H1 (cell line): Measurements from ENCODE around the gene SLC30A7. TPM values are rescaled to one million over a fixed set of nuclear protein-coding genes. Genes with fewer than 3 reads are reported as not detected.

ENCODE experiments used
- FOSL1 ChIP-seq: IDR thresholded peaks from 2 replicates; pipeline ENCODE4 v1.6.1; 2011; ENCODE audit warnings: mild to moderate bottlenecking, low read depth, low read length, moderate library complexity; ENCODE audit not compliant: insufficient read depth
- POU5F1 ChIP-seq: IDR thresholded peaks from 2 replicates; pipeline ENCODE4 v1.6.1; 2011; ENCODE audit warnings: low read depth, mild to moderate bottlenecking, low read length, moderate library complexity
- RAD21 ChIP-seq, 2 experiments: IDR thresholded peaks in 1 of 2; conservative IDR thresholded peaks in 1 of 2; 2 replicates each; pipeline ENCODE4 v1.6.1; 2011; ENCODE audit warnings: low read depth in 2 of 2, low read length in 2 of 2, improper control_type of control experiment in 1 of 2, inconsistent platforms in 1 of 2, mild to moderate bottlenecking in 1 of 2, moderate library complexity in 1 of 2
- SAP30 ChIP-seq: fragments of 300-600 bp; sonication (generic); IDR thresholded peaks from 2 replicates; pipeline ENCODE4 v1.7.1; 2012; ENCODE audit warnings: low read length, moderate library complexity, mild to moderate bottlenecking, inconsistent platforms; ENCODE audit not compliant: insufficient read depth, insufficient replicate concordance
- TEAD4 ChIP-seq: IDR thresholded peaks from 2 replicates; pipeline ENCODE4 v1.6.1; 2012; ENCODE audit warnings: low read depth, low read length, inconsistent platforms, mixed read lengths
- ZNF274 ChIP-seq: IDR thresholded peaks from 2 replicates; pipeline ENCODE4 v1.7.0; 2012; ENCODE audit warnings: low read length, borderline replicate concordance; ENCODE audit errors: extremely low read depth
- polyA plus RNA-seq, 7 experiments: library from polyadenylated mRNA; depleted of rRNA in 3 of 7; stranded (reverse) in 5 of 7; unstranded in 2 of 7; fragments of >200 nt in 5 of 7; fragments of 200-250 nt in 2 of 7; gene quantifications; 1 replicate in 5 of 7; 2 replicates in 1 of 7; 4 replicates in 1 of 7; pipeline versions ENCODE4 v1.2.1 to v1.2.3, GENCODE V29; 2011 to 2013; ENCODE audit warnings: missing spikeins in 2 of 7, mixed read lengths in 2 of 7
- total RNA-seq: library from RNA; stranded (reverse); fragmentation: NEBNext Ultra II Directional; extraction: Animal tissue kit (Norgen Biotek cat#: 25700); gene quantifications from 2 replicates; pipeline ENCODE4 v1.2.1, GENCODE V29; 2021
- TF ChIP-seq, protein P1 (sequence below): fragments of 300-600 bp; sonication (generic); IDR thresholded peaks from 2 replicates; pipeline ENCODE4 v1.7.1; 2012; ENCODE audit warnings: low read length, moderate library complexity, mild to moderate bottlenecking, inconsistent platforms; ENCODE audit not compliant: insufficient replicate concordance

The SLC30A7 gene
- total and polyA plus RNA-seq, 2 of the 8 experiments (the other 6 are each of a cell fraction or from before 2014, with no cell fraction given): 5.5 to 22.1 TPM

DNA sequence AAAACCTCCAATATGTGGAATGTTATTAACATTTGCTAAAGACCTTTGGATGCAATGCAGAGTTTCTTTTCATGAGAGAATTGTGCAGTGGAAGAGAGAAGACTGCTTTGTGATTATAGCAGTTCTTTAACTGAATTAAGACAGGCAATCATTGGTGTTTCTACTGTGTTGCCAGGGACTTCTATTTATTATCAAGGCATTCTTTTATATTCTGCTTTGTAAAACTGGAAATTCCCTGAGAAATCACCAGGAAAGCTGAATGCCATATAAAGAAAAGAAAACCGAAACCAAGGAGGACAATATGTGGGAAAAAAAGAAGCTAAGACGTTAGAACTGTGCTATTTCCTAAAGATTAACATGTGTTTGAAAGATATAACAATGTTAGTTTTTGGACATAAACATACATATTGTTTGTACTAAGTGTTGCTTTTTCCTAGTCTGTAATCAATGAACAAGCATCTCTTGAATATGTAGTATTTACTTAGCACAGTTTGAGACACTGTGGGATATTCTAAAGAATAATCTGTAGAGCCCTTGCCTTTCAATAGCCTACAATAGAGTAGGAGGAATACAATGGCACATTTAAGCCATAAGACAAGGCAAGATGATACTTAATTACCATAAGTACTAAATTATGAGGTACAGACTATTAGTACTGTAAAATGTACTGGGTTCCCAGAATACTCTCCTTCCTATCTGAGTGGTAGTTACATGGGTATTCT lies 48.4 kb upstream of the SLC30A7 start (continued):
- TF ChIP-seq, protein P1, sequence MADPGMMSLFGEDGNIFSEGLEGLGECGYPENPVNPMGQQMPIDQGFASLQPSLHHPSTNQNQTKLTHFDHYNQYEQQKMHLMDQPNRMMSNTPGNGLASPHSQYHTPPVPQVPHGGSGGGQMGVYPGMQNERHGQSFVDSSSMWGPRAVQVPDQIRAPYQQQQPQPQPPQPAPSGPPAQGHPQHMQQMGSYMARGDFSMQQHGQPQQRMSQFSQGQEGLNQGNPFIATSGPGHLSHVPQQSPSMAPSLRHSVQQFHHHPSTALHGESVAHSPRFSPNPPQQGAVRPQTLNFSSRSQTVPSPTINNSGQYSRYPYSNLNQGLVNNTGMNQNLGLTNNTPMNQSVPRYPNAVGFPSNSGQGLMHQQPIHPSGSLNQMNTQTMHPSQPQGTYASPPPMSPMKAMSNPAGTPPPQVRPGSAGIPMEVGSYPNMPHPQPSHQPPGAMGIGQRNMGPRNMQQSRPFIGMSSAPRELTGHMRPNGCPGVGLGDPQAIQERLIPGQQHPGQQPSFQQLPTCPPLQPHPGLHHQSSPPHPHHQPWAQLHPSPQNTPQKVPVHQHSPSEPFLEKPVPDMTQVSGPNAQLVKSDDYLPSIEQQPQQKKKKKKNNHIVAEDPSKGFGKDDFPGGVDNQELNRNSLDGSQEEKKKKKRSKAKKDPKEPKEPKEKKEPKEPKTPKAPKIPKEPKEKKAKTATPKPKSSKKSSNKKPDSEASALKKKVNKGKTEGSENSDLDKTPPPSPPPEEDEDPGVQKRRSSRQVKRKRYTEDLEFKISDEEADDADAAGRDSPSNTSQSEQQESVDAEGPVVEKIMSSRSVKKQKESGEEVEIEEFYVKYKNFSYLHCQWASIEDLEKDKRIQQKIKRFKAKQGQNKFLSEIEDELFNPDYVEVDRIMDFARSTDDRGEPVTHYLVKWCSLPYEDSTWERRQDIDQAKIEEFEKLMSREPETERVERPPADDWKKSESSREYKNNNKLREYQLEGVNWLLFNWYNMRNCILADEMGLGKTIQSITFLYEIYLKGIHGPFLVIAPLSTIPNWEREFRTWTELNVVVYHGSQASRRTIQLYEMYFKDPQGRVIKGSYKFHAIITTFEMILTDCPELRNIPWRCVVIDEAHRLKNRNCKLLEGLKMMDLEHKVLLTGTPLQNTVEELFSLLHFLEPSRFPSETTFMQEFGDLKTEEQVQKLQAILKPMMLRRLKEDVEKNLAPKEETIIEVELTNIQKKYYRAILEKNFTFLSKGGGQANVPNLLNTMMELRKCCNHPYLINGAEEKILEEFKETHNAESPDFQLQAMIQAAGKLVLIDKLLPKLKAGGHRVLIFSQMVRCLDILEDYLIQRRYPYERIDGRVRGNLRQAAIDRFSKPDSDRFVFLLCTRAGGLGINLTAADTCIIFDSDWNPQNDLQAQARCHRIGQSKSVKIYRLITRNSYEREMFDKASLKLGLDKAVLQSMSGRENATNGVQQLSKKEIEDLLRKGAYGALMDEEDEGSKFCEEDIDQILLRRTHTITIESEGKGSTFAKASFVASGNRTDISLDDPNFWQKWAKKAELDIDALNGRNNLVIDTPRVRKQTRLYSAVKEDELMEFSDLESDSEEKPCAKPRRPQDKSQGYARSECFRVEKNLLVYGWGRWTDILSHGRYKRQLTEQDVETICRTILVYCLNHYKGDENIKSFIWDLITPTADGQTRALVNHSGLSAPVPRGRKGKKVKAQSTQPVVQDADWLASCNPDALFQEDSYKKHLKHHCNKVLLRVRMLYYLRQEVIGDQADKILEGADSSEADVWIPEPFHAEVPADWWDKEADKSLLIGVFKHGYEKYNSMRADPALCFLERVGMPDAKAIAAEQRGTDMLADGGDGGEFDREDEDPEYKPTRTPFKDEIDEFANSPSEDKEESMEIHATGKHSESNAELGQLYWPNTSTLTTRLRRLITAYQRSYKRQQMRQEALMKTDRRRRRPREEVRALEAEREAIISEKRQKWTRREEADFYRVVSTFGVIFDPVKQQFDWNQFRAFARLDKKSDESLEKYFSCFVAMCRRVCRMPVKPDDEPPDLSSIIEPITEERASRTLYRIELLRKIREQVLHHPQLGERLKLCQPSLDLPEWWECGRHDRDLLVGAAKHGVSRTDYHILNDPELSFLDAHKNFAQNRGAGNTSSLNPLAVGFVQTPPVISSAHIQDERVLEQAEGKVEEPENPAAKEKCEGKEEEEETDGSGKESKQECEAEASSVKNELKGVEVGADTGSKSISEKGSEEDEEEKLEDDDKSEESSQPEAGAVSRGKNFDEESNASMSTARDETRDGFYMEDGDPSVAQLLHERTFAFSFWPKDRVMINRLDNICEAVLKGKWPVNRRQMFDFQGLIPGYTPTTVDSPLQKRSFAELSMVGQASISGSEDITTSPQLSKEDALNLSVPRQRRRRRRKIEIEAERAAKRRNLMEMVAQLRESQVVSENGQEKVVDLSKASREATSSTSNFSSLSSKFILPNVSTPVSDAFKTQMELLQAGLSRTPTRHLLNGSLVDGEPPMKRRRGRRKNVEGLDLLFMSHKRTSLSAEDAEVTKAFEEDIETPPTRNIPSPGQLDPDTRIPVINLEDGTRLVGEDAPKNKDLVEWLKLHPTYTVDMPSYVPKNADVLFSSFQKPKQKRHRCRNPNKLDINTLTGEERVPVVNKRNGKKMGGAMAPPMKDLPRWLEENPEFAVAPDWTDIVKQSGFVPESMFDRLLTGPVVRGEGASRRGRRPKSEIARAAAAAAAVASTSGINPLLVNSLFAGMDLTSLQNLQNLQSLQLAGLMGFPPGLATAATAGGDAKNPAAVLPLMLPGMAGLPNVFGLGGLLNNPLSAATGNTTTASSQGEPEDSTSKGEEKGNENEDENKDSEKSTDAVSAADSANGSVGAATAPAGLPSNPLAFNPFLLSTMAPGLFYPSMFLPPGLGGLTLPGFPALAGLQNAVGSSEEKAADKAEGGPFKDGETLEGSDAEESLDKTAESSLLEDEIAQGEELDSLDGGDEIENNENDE: no peak
- TF ChIP-seq POU5F1: no peak
- no peak for TF ChIP-seq SAP30
- TF ChIP-seq RAD21 (IDR thresholded peaks at IDR 0.05 in 1 of 2, conservative IDR thresholded peaks at IDR 0.05 in 1 of 2; ENCODE audit: low read depth in 2 of 2, low read length in 2 of 2): no peak
- no peak for TF ChIP-seq TEAD4
- no peak for TF ChIP-seq FOSL1
- no peak for TF ChIP-seq ZNF274
